ENCODE results near the gene CEP104. TPM values are rescaled to one million over a fixed set of nuclear protein-coding genes. Genes with fewer than 3 reads are reported as not detected.

CEP104 gene
- total and polyA plus RNA-seq, 11 donors = 5.5 to 46.1 (median 33.0) TPM

DNA sequence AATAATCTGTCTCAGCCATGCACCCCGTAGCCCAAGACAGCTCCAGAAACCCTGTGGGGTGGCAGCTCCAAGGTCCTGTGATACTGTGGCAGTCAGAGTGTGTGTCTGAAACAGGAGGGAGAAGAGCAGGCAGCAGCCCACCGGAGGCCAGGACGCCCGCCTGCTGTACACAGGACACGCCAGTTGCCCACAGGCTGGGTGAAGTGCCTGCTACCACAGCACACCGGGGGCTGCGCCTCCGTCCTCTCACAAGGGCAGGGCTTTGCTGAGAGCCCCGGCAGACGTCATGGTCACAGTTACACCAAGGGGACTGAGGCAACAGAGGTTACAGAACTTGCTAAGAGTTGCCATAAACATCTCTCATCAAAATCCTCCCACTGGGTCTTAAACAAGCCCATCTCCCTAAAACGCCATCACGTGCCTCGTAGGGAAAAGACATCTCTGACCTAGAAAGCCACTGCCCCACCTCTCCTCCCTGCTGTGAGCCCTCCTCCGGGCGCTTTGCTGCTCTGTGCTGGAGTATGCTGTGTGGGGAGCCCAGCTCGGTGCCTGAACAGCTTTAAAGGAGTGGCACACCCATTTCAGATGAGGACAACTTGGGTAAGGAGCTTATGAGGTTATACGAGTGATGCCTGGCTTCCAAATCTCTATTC lies 37.7 kb upstream of the CEP104 start:
- H3K27ac ChIP-seq = no peak overlapping the region
- no peaks in the 10 kb centered on the region for H3K27me3 ChIP-seq
- ATAC-seq = no peak
- TF ChIP-seq CTCF (IDR thresholded peaks at IDR 0.05) (no peak), POLR2A (IDR thresholded peaks at IDR 0.05) (no peak)
- intact Hi-C loops (cut with DNase I) = no loop called here
- no peak overlapping the region for H3K4me3 ChIP-seq
- H3K4me1 ChIP-seq = peaks cover 0 to 39% (median 13%) of the 10 kb centered on the region in 12 donors
- H3K9me3 ChIP-seq = peaks cover 0 to 28% (median 11%) of the 10 kb centered on the region in 12 donors
- DNase-seq = no peak
- peaks cover 0 to 29% (median 17%) of the 10 kb centered on the region in 9 donors for H3K36me3 ChIP-seq
- WGBS, 4 donors = 91 to 96% (median 94%) methylated on average over 17 of the region's 17 CpGs

DNA sequence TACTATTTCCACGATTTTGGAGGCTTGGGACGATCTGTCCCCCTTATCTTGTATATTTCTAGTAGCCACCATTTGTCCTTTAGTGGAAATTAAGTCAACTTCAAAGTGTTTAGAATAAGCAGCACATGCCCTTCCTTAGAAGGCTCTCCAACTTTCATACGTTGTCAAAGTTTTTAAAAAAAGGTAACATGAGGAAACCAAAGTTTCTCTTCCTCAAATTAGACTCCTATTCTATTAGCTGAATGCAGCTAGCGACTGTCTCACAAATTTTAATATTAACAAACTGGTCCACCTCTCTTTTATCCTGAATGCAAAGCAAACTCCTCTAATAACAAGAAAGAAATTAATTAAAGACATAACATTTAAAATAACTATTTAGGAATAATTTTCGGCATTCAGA lies 36.2 kb upstream of the CEP104 start:
- H3K27me3 ChIP-seq = no peaks in the 10 kb centered on the region
- H3K4me3 ChIP-seq = no peak overlapping the region
- intact Hi-C loops (cut with DNase I) = no loop called here
- H3K27ac ChIP-seq = no peak overlapping the region
- H3K9me3 ChIP-seq = peaks cover 0 to 16% (median 9%) of the 10 kb centered on the region in 12 donors
- no peak for DNase-seq
- H3K36me3 ChIP-seq = peaks cover 0 to 45% (median 33%) of the 10 kb centered on the region in 9 donors
- peaks cover 0 to 31% (median 6%) of the 10 kb centered on the region in 12 donors for H3K4me1 ChIP-seq
- WGBS, 4 donors = 76 to 89% (median 83%) methylated on average over 5 of the region's 5 CpGs
- no peak for ATAC-seq
- no peak for TF ChIP-seq CTCF (IDR thresholded peaks at IDR 0.05)

GRCh38 chr1:3892748-3893147 lies 35.7 kb upstream of the CEP104 start:
- 46 to 61% (median 58%) methylated on average over 9 to 14 of the region's 14 CpGs for WGBS, 4 donors
- intact Hi-C loops (cut with DNase I) = no loop called here
- DNase-seq (no peak), ATAC-seq (peak in 3 of 4 donors; percentile 48 to 59 (median 51))
- no peak for TF ChIP-seq CTCF (IDR thresholded peaks at IDR 0.05)
- Histone ChIP-seq H3K27ac (no peak overlapping the region), H3K9me3 (peaks cover 0 to 11% (median 5%) of the 10 kb centered on the region in 12 donors), H3K4me1 (peaks cover 0 to 31% (median 6%) of the 10 kb centered on the region in 12 donors), H3K4me3 (no peak overlapping the region), H3K36me3 (peaks cover 0 to 50% (median 37%) of the 10 kb centered on the region in 9 donors), H3K27me3 (no peaks in the 10 kb centered on the region)

DNA sequence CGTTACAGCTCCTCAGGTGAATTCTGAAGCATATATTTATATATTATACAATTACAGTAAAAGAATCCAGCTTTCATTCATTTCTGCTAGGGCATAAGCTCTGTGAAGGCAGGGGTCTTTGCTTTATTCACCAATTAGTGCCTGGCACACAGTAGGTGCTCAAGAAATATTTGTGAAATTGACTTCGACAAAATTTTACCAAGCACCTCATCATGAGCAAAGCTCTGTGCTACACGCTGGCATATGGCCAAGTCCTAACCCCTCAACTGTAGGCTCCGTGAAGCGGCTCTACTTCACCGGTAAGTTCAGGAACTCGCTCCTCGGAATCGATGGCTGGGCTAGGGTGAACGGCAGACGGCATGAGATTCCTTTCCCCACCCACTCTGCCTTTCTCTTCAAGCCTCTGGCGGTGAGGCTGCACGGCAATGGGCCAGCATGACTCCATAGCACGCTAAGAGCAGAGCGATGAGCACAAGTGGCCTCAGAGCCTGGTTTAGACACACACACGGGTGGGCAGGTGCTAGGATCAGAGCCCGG lies 34.4 kb upstream of the CEP104 start:
- TF ChIP-seq POLR2A (IDR thresholded peaks at IDR 0.05) = no peak
- no peak for TF ChIP-seq CTCF (IDR thresholded peaks at IDR 0.05)
- Histone ChIP-seq H3K4me1 (peaks cover 0 to 31% (median 6%) of the 10 kb centered on the region in 12 donors), H3K27ac (peak overlapping the region in 1 of 12 donors; percentile 70), H3K4me3 (peak overlapping the region in 1 of 12 donors; percentile 38), H3K9me3 (no peaks in the 10 kb centered on the region), H3K36me3 (peaks cover 0 to 62% (median 49%) of the 10 kb centered on the region in 9 donors), H3K27me3 (no peaks in the 10 kb centered on the region)
- DNase-seq = peak in 1 of 5 donors; percentile 54
- no peak for ATAC-seq
- intact Hi-C loops (cut with DNase I) = no loop called here
- WGBS, 4 donors = 90 to 92% (median 92%) methylated on average over 17 of the region's 17 CpGs

All from heart left ventricle (tissue), 16 donors.